Dermis microvascular lymphatic vessel endothelial cell (primary cell): ENCODE data around the gene PKN2. TPM values are rescaled to one million over a fixed set of nuclear protein-coding genes. Genes with fewer than 3 reads are reported as not detected.

Experiments
- DNase-seq, 2 donors: peaks; one replicate each; pipeline versions ENCODE4 v3.0.0 to v3.0.0-alpha.2; 2010; ENCODE audit warnings: low read depth in 2 of 2
- total RNA-seq: library from RNA; depleted of rRNA; stranded (reverse); fragments of >200 nt; gene quantifications from 2 replicates; pipeline ENCODE4 v1.2.1, GENCODE V29; 2014

The PKN2 gene
- 18.2 and 18.4 TPM in 2 replicates for total RNA-seq

- peak; percentile 95 to 99 for DNase-seq
Observed at GRCh38 chr1:88683541-88684481, at the start of gene PKN2. Gene PKN2, plus strand, starts transcription at chr1:88684273. Its CDS starts 308 bp downstream, at chr1:88684581.

- no peak for DNase-seq
Observed at GRCh38 chr1:88634538-88634937, 49.5 kb upstream of the PKN2 start.

GRCh38 chr1:88640060-88640459 is 44.0 kb upstream of the PKN2 start:
- DNase-seq = no peak

GRCh38 chr1:88645886-88646285 is 38.2 kb upstream of the PKN2 start:
- DNase-seq = no peak

GRCh38 chr1:88646476-88647248 is 37.4 kb upstream of the PKN2 start:
- DNase-seq = no peak

DNA sequence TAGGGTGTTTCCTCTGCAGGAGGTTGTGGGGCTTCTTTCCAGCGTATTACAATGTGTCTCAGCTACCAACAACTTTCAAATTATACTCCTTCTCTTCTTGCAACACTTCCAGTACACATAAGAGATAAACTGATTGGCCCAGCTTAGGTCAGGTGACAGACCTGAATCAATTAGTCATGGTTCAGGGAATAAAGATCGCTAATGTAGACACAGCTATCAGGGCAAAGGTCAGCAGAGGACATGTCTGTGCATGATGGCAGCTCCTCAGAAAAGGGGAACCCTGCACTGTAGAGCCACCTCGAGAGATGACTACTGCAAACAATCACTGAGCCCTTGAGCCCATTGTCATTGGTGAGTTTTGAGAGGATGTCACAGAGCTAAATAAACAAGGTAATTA is 36.8 kb upstream of the PKN2 start:
- no peak for DNase-seq

DNA sequence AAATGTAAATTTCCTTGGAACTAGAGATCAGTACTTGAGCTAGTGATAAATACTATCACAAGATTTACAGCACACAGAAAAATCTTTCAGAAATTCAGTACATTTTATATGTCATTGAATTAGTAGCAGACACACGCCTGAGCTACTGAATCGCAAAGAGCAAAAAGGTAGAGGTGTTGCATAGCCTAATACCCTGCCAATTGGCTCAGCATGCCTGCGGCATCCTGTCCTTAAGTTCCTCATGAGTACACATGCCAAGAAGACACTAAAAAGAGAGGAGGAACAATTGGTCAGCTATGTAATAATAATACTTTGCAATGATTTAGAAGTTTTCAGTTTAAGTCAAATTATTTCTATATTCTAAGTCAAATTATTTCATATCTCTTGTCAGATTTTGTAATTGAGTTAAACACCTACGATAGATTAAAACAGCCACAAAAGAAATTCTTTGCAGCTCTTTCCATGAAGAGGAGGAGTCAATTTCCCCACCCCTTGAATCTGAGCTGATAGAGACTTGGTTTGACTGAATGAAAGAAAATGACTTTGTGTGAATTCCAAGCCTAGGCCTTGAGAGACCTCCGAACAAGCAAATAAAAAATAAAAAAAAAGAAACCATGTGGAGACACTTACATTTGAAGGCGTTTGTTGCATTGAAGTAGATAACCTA is 36.2 kb upstream of the PKN2 start:
- no peak for DNase-seq

GRCh38 chr1:88648706-88649105 is 35.4 kb upstream of the PKN2 start:
- DNase-seq = no peak

DNA sequence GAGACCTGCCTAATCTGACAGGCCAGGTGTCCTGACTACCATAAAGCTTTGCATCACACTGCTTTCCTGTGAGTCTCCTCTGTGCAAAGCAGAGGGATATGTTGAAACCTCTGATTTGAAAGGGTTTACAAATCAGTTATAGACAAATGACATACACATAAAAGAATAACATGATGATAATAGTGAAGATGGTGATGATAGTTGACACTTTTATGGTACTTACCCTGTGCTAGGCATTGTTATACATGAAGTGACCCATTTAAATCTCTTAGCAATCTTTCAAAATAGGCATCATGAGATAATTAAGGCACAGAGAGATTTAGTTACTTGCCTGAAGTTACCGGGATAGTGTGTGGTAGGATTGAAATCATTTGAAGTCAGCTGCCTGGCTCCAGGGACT is 34.1 kb upstream of the PKN2 start:
- DNase-seq = no peak

DNA sequence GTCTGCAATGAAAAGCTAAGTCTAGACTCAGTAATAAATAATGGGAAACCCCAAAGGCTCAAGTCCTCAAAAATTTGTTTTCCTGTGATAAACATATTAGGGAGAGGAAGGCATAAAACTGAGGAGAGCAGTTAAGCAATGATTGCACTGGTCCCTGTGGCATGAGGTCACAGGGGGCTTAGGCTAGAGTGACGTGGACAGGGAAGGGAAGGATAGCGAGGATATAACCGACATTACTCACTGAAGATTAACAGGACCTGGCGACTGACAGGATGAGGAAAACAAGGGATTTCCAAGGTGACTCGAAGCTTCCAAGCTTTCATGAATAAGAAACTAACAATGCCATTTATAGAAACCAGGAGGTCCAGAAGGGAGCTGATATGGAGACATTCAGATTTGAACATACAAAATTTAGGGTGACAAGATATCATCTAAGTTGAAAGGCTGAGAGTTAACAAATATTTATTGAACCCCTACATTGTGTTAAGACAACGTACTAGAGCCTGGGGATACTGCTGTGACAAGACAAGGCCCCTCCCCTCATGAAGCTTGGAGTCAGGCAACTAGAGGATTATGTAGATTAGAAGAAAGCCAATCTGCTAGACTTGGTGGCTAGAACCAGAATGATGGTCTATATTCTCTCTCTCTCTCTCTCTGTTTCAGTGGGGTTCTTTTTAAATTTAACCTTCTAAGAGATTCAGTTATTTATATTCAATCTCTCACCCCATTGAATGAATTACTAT is 33.2 kb upstream of the PKN2 start:
- no peak for DNase-seq

DNA sequence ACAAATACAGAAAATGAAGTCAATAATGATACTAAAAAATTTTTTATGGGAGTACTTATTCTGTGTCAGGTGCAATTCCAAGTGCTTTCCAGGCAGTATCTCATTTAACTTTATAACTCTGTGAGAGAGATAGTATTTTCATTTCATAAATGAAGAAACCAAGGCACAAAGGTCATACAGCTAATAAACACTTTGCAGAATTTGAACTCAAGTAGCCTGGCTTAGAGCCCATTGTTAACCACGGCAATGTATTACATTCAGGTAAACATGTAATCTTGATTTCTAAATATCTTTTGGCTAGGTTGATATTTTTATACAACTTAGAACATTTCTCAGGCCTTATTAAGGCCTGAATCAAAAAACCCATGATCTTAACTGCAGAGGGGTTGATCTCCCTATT is 28.9 kb upstream of the PKN2 start:
- no peak for DNase-seq

DNA sequence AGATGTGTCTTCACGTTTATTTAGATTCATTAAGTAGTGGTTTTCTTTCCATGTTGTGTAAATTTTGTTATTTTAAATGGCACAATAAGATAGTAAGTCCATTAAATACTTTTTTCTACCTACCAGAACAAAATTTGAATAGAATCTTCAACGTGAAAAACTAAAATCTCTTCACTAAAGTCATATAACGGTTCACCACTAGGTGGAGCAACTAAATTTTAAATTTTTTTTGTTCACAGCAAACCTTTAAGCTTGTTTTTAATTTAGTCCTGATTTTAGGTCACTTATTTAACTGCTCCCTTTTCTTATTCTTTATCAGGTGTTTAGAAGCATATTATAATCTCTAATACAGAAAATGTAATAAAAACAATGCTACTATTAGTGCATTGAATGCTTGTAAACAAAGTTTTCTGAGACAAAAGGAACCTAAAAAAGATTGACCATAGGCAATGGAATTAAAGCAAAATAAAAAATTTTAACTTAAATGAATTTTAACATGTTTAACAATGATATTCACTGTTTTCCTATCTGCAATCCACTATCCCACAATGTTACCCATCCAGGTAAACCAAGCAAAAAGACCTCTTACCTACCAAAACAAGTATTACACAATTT is 28.3 kb upstream of the PKN2 start:
- peak; percentile 7 to 40 for DNase-seq

GRCh38 chr1:88658419-88658818 is 25.7 kb upstream of the PKN2 start:
- DNase-seq = no peak

DNA sequence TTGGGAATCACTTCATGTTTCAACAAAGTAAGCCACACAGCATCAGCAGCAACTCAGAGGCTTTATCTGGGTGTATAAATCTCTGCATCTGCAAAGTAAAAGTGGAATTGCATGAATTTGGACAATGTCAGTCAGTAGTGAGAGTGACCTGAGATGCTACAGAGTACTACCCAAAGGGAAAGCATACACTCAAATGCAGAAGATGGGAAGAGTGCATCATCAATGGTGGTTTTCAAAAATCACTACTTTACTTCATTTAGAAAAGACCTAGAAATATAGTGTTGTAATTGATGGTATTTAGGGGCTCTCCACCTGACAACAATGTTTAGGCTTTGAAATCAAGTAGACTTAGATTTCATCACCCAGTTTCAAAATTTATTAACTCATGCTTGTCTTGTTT is 24.5 kb upstream of the PKN2 start:
- no peak for DNase-seq

GRCh38 chr1:88661188-88661587 is 22.9 kb upstream of the PKN2 start:
- DNase-seq = no peak

DNA sequence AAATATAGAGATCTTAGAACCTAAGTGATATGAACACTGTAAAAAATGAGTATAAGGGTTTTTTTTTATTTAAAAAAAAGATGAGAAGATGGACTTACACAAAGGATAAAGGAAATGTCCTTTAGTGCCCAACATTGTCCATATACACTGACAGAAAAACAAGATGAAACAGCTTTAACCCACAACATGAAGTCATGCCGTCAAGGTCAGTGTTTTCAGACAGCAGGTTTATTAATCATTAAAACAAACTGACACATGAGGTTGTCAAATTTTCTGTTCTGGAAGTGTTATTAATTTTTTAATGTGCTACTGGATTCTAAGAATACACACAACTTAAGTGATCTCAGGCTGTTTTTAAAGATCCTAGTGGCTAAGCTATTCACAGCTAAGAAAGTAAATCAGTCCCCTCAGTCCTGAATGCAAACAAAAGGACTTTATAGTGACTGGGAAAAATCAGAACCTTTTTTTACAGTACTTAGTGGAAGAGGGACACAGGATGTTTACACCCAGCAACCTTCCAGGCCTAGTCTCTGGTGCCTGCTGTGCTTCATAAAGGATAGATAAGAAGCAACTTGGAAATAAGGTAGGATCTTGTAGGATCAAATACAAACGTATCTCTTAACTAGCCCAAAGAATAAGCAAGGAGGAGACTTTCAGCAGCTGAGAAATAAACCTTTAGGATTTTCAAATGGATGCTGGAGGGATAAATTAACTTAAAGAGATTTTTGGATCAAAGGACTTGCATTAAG is 21.9 kb upstream of the PKN2 start:
- no peak for DNase-seq

DNA sequence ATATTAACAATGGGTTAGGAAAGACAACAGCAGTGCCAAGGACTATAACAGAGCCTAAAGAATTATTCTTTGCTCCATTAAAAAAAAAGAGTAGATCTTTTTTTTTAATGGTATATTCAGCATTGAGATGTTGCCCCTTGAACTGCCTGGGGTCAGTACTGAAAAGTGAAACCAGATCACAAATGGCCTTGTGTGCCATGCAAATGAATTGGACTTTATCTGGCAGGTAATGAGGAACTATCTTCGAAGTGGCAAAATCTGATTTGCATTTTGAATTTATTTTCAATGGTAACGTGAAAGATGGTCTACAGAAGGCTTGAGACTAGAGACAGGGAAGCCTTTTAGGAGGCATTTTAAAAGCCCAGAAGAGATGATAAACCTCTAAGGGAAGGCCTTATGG is 21.4 kb upstream of the PKN2 start:
- DNase-seq = no peak

DNA sequence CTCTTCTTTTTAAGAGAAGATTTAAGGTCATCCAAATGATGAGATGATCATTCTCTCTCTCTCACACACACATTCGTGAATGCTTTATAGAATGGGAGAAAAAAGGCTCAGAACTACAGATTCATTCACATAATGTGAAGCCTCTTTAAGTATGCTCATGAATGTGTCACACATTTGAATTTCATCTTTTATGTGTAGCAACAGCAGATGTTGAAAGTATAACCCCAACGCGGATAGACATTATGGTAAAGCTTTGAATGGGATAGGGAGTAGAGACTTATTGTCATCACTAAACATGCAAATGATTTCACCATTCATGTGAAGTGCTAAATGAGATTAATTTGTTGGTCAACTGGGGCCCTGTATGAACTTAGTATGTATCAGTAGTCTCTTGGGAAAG is 15.7 kb upstream of the PKN2 start:
- DNase-seq = no peak

DNA sequence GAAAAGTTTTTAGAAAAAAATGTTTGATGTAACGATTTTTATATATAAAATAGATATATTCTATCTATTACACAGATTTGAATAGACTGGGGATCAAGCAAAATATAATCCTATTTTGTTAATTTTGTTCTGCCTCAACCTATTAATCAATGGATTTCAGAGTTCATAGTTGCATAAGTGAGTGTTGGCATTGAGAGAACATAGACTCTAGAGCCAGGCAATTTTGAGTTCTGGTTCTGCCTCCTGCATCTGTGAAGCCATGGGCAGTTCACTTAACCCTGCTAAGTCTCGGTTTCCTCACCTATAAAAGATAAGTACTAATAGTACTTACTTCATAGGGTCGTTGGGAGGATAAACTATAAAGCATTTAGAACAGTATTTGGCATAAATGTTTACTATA is 13.6 kb upstream of the PKN2 start:
- DNase-seq = no peak

- DNase-seq = no peak
Observed at GRCh38 chr1:88673446-88673845, 10.6 kb upstream of the PKN2 start.
